HG02763 (cell line): ENCODE results near the gene GID8.

Source experiments
- ATAC-seq: cut with Tn5 transposase; IDR thresholded peaks from one replicate; pipeline ENCODE4 v1.9.1; 2021; ENCODE audit warnings: mild to moderate bottlenecking, moderate library complexity; ENCODE audit not compliant: unreplicated experiment

GID8 gene

DNA sequence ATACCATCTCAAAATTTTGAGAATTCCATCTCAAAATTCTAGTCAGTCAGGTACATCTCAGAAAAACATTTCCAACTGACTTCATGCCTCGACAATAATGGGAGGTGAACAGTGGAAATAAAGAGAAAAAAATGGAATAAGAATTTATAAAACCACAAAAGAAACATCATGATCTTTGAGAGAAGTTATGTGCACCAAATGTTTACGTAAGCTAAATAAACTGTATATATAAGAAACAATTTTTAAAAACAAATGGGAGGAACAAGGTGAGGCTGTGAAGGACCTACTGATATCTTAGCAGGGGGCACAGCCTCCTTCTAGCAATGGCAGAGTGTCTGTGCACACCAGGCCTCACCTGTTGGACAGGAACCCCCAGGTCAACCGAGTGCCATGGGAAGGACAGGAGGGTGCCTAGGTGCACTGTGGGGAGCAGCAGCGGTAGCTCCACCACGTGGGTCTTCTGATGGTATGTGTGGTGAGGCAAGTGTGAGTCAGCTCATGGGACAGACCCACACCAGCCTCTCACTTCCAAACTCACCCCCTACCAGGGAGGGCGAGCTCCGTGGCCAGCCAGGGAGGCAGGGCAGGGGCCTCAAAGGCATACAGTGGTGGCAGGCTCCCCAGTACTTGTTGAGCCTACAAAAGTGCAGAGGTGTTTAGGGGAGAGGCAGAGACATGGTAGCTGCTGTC lies 34.9 kb upstream of the GID8 start:
- ATAC-seq = no peak

DNA sequence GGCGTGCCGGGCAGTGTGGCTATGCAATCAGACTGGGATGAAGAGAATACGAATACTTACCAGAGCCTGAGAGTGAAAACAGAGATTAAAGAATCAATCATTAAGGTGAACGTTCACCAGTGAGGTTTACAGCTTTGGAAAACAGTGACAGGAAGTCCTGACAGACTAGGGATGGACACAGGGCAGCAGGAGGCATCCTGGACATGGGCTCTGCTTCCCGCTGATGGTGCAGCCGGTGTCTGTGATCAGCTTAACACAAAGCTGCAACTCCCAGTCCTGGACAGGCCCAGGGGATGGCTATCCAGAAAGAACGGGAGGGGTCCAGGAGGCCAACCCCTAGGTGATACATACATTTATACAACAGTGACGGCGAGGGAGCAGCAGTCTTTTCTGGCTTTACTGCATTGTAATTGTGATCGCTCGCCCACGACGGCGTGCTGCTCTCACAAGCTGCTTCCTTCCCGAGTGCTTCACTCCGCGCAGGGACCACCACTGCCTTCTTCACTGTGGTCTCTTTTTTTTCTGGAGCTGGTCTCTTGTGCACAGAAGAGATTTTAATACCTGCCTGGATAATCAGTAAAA lies 32.3 kb upstream of the GID8 start:
- no peak for ATAC-seq

- ATAC-seq = no peak
Measured at GRCh38 chr20:62906209-62906608, 31.7 kb upstream of the GID8 start.

- ATAC-seq = no peak
Measured at GRCh38 chr20:62906647-62907375, 31.1 kb upstream of the GID8 start.

DNA sequence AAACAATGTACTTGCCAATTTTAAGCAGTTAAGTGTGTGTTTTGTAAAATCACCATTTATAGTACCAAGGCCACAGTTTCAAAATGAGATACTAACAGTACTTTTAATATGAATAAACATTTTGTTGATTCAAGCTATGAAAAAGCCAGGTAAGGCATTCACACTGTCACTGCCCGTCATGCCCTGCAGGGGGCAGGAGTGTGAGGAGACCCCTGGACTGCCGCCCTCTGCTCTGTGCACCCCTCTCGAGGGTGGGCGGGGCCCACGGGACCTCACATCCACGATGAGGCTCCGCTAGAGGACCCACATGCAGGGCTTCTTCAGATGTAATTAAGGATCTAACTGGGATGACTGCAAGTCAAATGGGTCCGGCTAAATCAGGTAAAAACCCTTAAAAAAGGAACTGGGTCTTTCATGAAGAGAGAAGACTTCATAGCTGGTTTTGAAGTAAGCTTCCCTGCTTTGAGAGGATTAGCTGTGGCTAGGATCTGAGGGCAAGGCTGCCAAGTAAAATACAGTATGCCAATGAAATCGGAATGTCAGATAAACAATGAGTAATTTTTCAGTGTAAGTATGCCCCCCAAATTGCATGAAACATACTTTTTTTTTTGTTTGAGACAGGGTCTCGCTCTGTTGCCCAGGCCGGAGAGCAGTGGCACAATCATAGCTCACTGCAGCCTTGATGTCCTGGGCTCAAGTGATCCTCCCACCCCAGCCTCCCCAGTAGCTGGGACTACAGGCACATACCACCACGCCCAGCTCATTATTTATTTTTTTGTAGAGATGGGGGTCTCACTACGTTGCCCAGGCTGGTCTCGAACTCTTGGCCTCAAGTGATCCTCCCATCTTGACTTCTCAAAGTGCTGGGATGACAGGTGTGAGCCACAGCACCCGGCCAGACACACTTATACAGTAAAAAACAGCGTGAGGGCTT lies 30.3 kb upstream of the GID8 start:
- no peak for ATAC-seq

GRCh38 chr20:62908971-62909791 lies 28.8 kb upstream of the GID8 start:
- no peak for ATAC-seq

GRCh38 chr20:62910217-62910766 lies 27.7 kb upstream of the GID8 start:
- no peak for ATAC-seq

DNA sequence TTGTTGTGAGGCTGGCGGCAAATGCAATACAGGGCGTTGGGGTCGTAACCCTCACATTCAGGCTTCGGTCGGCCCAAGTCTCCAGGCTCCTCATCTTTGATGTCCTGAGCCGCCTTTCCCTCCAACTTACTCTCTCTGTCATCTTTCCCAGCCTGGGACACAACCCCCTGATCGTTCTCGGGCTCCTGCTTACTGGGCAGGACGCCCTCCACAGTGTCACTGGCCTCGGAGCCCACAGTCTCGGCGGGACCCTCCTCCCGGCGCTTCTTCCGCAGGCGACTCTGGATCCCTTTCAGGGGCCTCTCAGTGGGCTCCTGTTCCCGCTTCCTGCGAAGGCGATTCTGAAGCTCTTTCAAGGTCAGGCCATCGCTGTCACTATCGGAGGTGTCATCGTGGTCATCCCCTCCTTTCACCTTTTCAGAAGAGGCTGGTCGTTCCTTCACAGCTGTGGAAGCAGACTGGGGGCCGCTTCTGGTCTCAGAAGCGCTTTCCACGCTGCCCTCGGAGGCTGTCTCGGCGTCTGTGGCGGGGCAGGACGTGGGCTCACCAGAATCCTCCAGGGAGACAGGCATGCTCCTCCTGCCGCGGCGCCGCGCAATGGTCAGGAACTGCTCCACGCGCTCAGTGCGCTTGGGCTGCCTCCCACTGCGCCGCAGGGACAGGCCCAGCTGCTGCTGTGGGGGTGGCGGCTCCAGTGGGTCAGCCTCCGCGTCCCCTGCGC lies 27.0 kb upstream of the GID8 start:
- ATAC-seq = no peak

- ATAC-seq = no peak
Measured at GRCh38 chr20:62911701-62912280, 26.2 kb upstream of the GID8 start.

DNA sequence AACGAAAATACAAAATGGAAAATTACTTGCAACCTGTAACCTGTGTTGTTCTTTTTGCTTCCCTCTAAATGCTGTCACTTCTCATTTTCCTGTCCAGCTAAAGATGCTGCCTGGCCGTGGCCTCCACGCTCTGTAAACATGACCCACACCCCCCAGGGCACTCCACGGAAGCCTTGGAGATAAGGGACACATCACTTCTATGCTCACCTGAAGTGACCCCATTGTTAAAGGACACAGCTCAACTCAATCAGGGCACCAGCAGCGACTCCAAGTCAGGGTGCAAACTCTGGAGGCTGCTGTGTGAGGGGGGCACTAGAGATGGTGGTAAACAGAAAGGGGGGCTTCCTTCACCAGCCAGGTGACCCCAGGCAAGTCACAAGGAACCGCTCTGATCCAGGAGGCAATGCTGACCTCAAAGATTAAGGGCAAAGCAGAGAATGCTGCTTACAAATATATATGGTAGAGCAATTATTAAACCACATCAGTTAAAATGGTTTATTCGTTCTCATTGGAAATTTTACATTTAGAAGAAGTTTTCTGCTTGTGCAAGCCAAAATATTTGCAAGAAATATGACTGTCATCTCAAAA lies 24.8 kb upstream of the GID8 start:
- no peak for ATAC-seq

DNA sequence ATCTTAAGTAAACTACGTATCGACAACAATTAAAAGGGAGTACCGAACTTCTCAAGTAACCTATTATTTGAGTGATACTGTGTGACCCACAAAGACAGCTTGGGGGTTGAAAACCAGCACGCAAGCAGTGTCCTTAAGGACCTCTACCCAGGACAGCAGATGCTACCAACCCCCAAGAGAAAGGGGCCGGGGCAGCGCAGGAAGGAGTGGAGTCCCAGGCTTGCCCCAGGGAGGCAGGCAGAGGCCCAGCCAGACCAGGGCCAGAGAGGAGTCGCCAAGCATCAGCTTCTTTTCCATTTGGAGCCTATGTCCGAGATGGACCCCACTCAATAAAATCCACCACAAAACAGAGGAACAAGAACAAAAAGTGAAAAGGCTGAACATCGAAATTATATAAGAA lies 23.5 kb upstream of the GID8 start:
- ATAC-seq = no peak

- no peak for ATAC-seq
Measured at GRCh38 chr20:62914970-62915457, 22.9 kb upstream of the GID8 start.

- no peak for ATAC-seq
Measured at GRCh38 chr20:62916703-62917476, 21.1 kb upstream of the GID8 start.

DNA sequence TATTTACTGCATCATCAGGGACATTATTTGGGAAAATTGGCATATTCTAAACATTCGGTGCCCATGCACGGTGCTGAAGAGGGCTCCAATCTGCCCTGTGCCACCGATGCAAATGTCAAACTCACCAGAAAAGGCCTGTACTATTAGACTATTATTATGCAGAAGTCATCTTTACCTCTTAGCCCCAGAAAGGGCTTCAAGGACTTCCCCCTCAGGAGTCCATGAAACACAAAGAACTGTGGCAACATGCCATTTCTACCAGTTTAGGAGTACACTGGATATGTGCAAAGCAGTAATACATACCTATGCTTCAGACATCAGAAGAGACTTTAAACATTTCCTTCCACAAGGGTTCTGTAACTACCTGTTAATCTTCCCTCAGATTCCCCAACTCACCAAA lies 20.2 kb upstream of the GID8 start:
- ATAC-seq = no peak

GRCh38 chr20:62918147-62918546 lies 19.8 kb upstream of the GID8 start:
- no peak for ATAC-seq

DNA sequence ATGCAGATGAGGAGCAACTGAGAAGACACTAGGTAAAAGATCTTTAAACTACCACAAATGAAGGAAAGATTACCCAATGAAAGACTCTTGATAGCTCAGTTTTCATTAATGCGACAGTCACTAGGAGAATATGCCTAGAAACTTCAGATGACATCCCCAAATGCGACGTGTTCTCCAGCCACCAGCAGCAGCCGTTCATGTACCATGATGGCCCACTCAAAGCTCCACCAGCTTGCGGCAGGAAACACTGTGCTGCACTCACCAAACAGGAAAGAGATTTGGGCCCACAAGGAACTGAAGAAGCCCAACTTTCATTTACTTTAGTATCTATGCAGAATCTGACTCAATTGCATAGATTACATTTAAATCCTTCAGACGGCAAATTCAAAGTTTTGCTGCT lies 19.1 kb upstream of the GID8 start:
- no peak for ATAC-seq

GRCh38 chr20:62920039-62920645 lies 17.8 kb upstream of the GID8 start:
- no peak for ATAC-seq
